Activated gamma-delta T cell treated with anti-CD3 and anti-CD28 coated beads, Interleukin-2, amount 50 U/mL, for 16 hours (primary cell): Measurements from ENCODE around the gene GRIA4.

Experiments
- DNase-seq: peaks from one replicate; pipeline ENCODE4 v3.0.0-alpha.2; 2020; ENCODE audit warnings: low read depth

The GRIA4 gene

GRCh38 chr11:105639527-105639926 lies 29.7 kb downstream of the GRIA4 start:
- no peak for DNase-seq

GRCh38 chr11:105641433-105641832 lies 31.6 kb downstream of the GRIA4 start:
- DNase-seq, result no peak

DNA sequence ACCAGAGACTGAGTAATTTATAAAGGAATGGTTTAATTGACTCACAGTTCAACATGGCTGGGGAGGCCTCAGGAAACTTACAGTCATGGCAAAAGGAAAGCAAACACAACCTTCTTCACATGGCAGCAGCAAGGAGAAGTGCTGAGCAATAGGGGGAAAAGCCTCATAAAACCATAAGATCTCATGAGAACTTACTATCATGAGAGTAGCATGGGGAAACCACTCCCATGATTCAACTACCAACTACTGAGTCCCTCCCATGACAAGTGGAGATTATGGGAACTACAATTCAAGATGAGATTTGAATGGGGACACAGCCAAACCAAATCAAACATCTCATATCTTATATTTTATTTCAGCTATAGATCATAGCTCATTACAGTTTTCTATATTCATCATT lies 33.0 kb downstream of the GRIA4 start:
- no peak for DNase-seq

DNA sequence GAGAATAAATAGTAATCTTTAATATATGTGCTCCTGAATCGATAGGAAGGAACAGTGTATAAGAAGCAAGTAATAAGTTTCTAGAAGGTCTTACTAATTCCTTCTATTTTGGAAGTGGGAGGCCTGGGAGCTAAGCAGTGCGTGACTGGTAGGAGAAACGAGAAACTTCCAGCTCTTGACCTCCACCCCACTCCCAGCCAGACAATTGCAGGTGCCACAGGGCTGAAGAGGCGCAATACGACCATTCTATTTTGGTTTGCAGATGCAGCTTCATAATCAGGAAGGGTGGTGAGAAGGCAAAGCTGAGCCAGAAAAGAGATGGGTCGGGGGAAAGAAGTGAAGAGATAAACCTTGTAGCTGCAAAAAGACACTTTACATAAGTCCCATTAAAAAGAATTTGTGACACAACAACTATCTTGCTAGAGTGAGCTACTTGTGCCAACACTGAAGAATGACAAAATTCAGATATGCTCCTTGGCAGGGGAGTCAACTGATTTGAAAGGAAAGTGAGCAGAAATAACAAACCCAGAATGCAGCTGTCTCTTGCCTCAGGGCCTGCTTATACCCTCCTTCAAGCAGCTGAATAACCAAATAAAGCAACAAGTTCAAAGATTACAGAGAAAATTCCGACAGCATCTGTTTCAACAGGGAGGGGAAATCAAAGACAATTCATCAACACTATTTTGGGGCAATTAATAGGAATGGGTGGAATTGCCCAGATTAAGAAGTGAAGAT lies 35.1 kb downstream of the GRIA4 start:
- DNase-seq, result no peak

GRCh38 chr11:105647780-105648179 lies 37.9 kb downstream of the GRIA4 start:
- no peak for DNase-seq

GRCh38 chr11:105648762-105649161 lies 38.9 kb downstream of the GRIA4 start:
- DNase-seq, result no peak

GRCh38 chr11:105665281-105665680 lies 55.4 kb downstream of the GRIA4 start:
- DNase-seq, result no peak

DNA sequence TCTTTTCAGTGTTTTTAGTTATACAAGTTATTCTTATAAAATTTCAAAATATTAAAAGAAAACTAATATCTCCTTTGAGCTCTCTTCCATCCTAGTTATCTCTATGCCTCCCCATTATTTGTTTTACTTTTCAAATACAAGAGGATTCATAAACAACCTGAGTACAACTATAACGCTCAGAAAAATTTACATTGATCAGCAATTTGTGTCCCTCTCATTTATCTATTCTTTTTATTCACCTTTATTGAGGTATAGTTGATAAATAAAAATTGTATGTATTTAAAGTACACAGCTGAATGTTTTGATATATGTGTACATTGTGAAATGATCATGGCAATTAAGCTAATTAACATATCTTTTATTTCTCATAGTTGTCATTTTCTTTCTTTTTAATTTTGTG lies 57.6 kb downstream of the GRIA4 start:
- DNase-seq, result no peak

- no peak for DNase-seq
These were observed 60.9 kb downstream of the GRIA4 start for GRCh38 chr11:105670811-105671210.

- DNase-seq, result no peak
These were observed 63.2 kb downstream of the GRIA4 start for GRCh38 chr11:105673089-105673488.

DNA sequence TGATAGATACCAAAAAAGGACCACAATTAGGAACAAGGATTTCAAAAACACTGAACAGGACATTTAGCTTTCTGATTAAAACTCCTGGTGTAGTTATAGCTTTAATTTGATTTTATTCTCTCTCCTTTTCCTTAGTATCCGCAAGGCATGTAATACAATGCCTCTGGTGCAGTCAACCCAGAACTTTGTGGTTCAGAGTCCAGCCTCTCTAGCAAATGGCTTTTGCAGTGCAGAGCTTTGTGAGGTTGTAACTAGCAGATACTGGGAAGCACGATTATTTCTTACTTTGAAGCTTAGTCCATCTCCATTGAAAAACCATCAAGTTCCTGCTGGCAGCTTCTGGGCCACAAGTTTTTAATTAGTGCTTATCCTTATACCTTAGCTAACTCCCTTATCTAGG lies 79.8 kb downstream of the GRIA4 start:
- no peak for DNase-seq

- no peak for DNase-seq
These were observed 80.6 kb downstream of the GRIA4 start for GRCh38 chr11:105690467-105690866.

GRCh38 chr11:105693075-105693759 lies 83.3 kb downstream of the GRIA4 start:
- DNase-seq, result no peak

DNA sequence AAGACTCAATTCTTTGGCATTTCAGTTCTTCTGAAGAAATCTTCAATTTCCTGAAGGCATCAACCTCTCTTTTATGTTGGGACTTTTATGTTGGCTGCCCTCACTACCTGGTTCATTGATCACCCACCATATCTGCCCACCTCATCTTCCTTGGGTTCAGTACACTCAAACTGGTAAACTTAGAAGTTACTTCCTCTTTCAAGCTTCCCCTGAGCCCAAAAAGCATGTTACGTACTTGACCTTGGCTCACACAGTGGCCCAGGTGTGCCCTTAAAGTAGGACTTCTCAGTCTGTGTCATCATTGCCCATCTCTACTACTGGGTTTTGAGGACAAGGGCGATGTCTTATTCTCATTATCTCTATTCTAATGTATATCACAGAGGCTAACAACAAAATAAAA lies 86.1 kb downstream of the GRIA4 start:
- DNase-seq, result no peak

DNA sequence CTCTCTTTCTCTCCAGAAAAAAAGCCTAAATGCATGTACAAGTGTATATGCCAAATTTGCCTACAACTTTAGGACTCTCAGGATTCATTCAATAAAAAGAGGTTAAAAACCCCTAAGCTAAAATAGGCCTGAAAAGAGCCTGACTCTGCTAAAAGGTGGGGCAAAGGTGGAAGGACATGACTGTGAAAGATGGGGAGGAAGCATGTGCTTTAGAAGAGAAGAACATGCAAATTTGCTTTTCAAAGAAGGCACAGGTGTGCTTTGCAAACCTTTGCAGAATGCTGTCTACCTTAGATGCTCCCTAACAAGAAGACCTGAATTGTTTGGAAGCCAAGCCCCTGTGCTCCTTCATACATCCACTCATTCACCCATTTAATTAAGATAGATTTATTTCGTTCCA lies 87.4 kb downstream of the GRIA4 start:
- DNase-seq, result no peak

GRCh38 chr11:105699203-105699602 lies 89.3 kb downstream of the GRIA4 start:
- DNase-seq, result no peak

- no peak for DNase-seq
These were observed 90.4 kb downstream of the GRIA4 start for GRCh38 chr11:105700271-105700670.

GRCh38 chr11:105701098-105701497 lies 91.2 kb downstream of the GRIA4 start:
- DNase-seq, result no peak

DNA sequence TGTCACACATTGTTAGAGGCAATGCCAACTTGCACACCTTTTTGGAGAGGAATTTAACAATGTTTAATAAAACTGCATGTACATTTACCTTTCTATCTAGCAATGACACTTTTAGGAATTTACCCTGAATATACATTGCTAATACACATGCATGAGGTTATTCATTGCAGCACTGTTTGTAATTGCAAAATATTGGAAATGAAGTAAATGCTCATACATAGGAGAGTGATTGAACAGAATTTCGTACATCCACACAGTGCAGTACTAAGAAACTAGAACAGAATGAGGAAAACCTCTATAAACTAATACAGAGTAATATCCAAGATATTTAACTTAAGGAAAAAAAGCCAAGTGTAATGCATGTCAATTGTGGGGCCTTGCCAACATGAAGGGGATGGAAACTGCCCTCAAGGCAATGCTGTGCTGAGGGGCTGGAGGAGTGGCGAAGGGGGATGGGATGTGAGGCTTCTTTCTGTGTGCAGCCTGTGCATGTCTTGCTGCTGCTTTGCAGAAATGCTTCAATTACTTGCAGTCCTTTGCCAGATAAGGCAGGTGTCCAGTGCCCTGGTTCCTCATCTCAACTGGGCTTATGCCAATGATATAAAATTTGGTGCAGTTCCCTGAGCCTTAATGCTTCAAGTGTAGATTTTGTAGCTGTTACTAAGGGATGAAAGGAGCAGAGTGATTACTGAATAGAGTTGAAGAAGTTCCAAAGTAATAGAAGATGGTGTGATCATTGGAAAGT lies 96.1 kb downstream of the GRIA4 start:
- DNase-seq, result no peak

- no peak for DNase-seq
These were observed 103.2 kb downstream of the GRIA4 start for GRCh38 chr11:105713106-105713505.

DNA sequence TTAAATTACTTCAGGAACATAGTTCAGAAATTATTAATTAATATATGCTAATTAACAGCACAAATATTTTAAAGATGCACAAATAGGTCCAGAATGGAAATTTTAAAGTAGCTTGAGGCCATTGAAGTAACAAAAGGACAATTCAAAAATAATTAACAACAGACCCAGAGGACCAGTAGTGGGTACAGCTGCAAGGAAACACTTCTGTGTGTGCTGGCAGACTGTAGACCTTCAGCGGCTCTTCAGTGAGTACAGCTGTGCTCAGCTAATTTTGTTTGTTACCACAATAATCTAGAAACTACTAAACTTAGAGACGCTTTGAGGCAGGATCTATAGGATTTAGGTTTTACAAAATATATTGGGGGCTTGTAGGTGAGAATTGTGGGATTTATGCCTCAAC lies 103.8 kb downstream of the GRIA4 start:
- no peak for DNase-seq

- no peak for DNase-seq
These were observed 108.8 kb downstream of the GRIA4 start for GRCh38 chr11:105718641-105719040.
